Measurements from ENCODE around the gene AGO4.

DNA sequence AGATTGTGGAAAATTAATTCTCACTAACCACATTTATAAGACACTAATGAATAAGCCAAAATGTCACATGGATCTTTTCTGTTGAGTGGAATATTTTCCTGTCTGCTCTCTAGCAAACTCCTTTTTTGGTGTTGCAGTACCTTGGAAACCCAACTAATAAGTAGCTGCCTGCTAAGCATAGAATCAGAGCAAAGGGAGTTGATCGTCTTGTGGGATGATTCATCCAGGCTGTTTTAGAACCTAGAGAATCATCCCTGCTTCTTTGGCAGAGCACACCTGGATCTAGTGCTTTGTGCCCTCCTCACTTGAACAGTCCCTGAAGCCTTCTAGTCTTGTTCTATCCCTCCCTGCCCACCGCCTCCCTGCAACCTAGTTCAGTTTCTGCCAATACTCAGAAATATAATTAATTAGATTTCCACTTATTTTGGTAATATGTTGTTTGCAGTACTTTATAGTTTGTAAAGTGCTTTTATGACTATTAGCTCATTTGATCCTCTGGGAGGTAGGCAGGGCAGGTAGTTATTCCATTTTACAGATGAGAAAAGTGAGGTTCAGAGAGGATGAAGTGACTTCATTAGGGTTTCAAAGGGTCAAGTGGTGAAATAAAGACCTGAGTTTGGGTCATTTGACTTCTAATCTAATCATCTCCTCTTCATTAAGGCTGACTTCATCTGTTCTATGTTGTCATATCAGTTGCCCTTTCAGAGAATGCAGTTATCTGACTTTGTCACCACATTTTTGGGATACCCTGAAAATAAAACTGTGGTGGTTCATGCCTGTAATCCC is 2.5 kb downstream of the AGO4 start:
- TF ChIP-seq, protein P1, sequence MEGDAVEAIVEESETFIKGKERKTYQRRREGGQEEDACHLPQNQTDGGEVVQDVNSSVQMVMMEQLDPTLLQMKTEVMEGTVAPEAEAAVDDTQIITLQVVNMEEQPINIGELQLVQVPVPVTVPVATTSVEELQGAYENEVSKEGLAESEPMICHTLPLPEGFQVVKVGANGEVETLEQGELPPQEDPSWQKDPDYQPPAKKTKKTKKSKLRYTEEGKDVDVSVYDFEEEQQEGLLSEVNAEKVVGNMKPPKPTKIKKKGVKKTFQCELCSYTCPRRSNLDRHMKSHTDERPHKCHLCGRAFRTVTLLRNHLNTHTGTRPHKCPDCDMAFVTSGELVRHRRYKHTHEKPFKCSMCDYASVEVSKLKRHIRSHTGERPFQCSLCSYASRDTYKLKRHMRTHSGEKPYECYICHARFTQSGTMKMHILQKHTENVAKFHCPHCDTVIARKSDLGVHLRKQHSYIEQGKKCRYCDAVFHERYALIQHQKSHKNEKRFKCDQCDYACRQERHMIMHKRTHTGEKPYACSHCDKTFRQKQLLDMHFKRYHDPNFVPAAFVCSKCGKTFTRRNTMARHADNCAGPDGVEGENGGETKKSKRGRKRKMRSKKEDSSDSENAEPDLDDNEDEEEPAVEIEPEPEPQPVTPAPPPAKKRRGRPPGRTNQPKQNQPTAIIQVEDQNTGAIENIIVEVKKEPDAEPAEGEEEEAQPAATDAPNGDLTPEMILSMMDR (conservative IDR thresholded peaks at IDR 0.05; ENCODE audit: low read length) = no peak
- no peak for TF ChIP-seq EZH2phosphoT487 (IDR thresholded peaks at IDR 0.05; ENCODE audit: borderline replicate concordance, low read depth, low read length)

Measured in OCI-LY7 (cell line).